Measurements from ENCODE around the gene SORCS3.

SORCS3 gene

DNA sequence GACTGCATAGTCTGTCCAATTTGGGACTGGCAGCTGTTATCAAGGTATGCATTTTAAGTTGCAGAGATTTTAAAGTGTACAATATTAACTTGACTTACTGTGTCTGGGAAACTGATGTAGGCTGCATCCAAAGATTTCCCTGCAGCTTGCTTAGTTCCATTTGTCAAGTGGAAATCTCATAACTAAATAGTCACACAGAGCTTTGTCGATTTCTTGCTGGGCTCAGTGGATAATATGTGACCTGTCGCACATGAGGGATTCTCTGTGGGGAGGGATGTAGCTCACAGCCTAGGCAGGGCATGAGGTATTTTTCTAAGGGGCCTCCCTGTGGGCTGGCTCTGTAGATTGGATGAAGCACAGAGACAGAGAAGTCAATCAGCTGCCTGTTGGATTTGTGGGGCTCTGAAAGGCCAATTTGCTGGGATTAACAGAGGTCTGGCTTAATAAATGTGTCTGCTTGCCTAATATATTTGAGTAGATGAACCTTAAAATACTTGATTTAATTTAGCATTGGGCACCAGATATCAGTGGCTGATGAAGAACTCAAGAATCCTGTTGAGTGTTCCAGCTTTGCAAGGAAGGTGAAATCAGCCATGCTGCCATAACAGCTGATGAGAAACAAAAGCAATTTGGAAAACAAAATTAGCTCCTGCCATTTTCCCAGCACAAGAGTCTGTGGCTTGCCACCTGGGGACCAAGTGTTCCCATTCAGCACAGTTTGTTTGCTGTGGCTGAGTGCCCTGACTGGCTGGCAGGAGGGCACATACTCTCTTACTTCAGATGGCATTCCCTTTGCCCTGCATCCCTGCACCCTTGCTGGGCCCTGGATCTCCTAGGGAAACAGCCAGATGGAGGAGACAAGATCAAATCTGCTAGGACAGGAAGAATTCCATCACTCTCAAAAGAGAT, 598.5 kb downstream of the SORCS3 start:
- FAIRE-seq (no peak), DNase-seq (ENCODE audit: insufficient read length, low spot score) (no peak)

- DNase-seq (ENCODE audit: insufficient read length, low spot score) (no peak), FAIRE-seq (no peak)
These were observed 600.2 kb downstream of the SORCS3 start for GRCh38 chr10:105241254-105241653.

DNA sequence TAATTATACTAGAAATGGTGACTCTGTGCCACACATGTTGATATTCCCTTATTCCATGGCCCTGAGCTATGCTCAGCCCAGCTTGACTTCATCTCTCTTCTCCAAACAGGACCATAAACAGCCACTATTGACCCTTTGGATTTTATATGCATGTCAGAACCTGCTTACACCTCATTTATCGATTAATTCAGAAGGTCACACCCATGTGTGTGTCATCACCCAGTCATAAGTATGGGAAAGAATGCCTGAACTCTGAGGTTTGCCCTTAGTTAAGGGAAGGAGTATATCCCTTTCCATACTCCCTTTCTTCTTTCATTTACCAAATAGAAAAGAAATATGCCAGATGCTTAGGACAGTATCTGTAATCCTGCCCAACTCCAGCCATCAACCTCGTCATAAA, 602.3 kb downstream of the SORCS3 start:
- DNase-seq (ENCODE audit: insufficient read length, low spot score) (no peak), FAIRE-seq (no peak)

GRCh38 chr10:105243825-105244224, 602.7 kb downstream of the SORCS3 start:
- no peak for DNase-seq (ENCODE audit: insufficient read length, low spot score)
- no peak for FAIRE-seq

DNA sequence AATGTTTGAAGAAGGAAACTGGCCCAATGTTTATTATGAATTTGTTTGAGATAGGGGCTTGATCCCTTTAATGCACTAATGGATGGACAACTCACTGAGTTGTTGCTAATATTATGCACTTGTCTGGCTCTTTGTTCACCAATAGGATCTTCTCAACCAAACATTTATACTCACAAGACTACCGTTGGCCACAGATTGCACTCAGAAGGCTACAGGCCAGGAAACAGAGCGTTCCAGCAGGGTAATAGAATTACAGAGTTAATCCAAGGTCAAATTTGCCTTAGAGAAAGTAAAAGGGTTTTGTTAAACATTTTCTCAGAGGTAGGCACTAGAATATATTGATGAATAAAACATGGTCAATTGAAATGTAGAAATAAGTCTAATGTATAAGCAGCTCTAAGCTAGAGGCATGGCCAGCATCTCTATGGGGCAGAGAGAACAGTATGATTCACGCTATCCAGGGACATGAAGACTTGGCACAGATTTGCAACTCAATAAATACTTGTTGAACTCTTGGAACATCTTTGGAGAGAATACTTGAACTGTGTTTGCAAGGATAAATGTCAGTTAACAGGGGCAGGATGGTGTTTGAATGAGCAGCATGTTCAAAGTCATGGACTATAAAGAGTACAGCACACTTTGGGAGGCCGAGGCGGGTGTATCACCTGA, 606.9 kb downstream of the SORCS3 start:
- FAIRE-seq (no peak), DNase-seq (ENCODE audit: insufficient read length, low spot score) (no peak)

GRCh38 chr10:105252911-105253310, 611.8 kb downstream of the SORCS3 start:
- no peak for DNase-seq (ENCODE audit: insufficient read length, low spot score)
- FAIRE-seq, result no peak

DNA sequence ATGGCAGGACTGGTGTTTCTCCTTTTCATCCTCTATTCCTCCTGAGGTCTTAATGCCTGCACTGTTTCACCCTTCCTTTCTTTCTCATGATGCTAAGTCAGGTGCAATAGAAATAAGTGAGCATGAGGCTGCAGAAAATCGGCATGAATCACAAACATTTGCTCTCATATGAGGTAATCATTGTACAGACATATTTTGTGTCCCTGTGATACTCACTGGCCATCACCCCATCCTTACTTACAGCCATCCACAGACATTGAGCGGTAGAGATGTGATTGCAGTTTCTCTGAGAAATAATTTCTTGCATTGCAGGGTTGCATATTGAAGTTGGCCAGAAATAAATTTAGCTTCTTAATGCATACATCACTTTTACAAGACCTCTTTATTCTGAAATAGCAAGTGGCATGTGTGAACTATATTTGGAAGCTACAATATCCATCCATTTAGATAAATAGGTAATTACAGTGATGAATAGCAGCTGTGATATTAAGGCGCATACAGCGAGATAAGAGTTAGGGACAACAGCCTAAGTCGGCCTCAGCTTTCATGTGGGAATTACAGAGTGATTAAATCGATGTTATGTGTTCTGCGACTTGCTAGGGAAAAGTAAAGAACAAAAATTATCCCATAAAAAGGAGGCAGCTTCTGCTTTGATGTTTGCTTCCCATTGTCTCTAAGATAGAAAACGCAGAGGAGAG, 612.6 kb downstream of the SORCS3 start:
- DNase-seq (ENCODE audit: insufficient read length, low spot score), result no peak
- no peak for FAIRE-seq

- no peak for DNase-seq (ENCODE audit: insufficient read length, low spot score)
- no peak for FAIRE-seq
These were observed 617.1 kb downstream of the SORCS3 start for GRCh38 chr10:105258036-105258673.

DNA sequence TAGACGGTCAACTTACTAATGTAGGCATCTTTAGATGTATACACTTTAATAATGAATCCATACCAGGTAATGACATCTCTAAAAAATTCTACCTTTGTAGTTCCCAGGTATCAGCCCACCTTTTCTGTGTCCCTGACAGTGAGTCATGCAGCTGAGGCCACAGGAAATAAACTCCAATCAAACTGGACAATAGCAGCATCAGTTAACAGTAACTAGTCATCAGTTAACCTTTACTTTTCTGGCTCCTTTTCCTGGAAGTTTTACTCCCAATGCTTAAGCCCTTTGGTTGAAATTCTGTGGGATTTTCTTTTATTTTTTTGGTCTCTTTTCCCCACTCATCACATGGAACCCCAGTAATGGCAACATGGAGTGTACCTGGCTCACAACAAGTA, 617.6 kb downstream of the SORCS3 start:
- no peak for FAIRE-seq

DNA sequence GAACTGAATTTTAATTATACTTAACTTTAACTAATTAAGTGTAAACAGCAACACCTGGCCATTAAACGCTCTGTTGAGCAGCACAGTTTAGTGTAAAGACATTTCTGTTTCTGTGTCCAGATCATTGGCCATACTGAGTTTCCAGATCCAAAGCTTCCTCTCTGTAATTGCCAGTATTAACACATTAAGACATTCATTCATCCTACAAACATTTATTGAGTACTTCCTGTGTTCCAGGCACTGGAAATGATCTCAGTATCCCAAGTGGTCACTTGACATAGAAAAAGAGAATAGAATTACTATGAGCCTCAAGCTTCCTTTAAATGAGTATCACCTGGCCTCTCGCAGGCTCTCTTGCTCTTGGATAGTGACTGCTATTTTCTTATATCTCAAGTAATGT, 618.1 kb downstream of the SORCS3 start:
- DNase-seq (ENCODE audit: insufficient read length, low spot score) (no peak), FAIRE-seq (no peak)

More for the DNA sequence above, 617.6 kb downstream of the SORCS3 start:
- no peak for DNase-seq (ENCODE audit: insufficient read length, low spot score)

GRCh38 chr10:105262666-105263065, 621.6 kb downstream of the SORCS3 start:
- no peak for DNase-seq (ENCODE audit: insufficient read length, low spot score)
- no peak for FAIRE-seq

- DNase-seq (ENCODE audit: insufficient read length, low spot score) (no peak), FAIRE-seq (no peak)
These were observed 626.0 kb downstream of the SORCS3 start for GRCh38 chr10:105266966-105267539.

- FAIRE-seq (no peak), DNase-seq (ENCODE audit: insufficient read length, low spot score) (no peak)
These were observed 627.9 kb downstream of the SORCS3 start for GRCh38 chr10:105268961-105269360.

GRCh38 chr10:105269689-105270088, 628.6 kb downstream of the SORCS3 start:
- FAIRE-seq, result no peak
- no peak for DNase-seq (ENCODE audit: insufficient read length, low spot score)

- DNase-seq (ENCODE audit: insufficient read length, low spot score), result no peak
- FAIRE-seq, result no peak
These were observed 633.5 kb downstream of the SORCS3 start for GRCh38 chr10:105274556-105275070.

GRCh38 chr10:105278439-105278838, 637.3 kb downstream of the SORCS3 start:
- DNase-seq (ENCODE audit: insufficient read length, low spot score) (no peak), FAIRE-seq (no peak)

DNA sequence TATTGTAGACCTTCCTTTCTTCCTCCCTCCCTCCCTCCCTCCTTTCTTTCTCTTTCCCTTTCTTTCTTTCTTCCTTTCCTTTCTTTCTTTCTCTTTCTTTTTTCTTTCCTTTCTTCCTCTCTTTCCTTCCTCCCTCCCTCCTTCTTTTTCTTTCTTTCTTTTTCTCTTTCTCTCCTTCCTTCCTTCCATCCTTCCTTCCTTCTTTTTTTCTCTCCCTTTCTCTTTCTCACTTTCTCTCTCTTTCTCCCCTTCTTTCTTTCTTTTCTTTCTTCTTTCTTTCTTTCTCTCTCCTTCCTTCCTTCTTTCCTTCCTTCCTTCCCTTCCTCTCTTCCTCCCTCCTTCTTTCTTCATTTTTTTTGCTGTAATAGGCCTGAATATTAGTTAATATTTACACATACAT, 638.0 kb downstream of the SORCS3 start:
- FAIRE-seq, result no peak

GRCh38 chr10:105280895-105281294, 639.8 kb downstream of the SORCS3 start:
- DNase-seq (ENCODE audit: insufficient read length, low spot score) (no peak), FAIRE-seq (no peak)

More for the DNA sequence above, 638.0 kb downstream of the SORCS3 start:
- DNase-seq (ENCODE audit: insufficient read length, low spot score), result no peak

- DNase-seq (ENCODE audit: insufficient read length, low spot score) (no peak), FAIRE-seq (no peak)
These were observed 643.6 kb downstream of the SORCS3 start for GRCh38 chr10:105284476-105285215.

DNA sequence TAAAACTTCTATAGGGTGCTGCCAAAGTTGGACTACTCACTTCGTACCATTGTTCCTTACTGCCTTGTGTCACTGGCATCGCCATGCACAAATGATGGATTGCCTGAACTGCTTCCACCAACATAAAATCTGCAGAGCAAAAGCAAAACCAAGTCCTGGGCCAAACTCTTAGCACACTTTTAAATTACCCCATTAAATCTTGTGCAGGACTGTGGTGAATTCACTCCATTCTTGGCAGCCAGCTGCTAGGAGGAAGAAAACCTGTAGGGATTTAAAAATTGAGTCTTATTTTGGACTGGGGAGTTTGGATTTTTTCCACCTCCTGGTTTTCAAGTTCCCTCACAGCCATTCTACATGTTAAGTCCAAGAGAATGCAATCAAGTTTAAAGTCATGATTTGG, 646.9 kb downstream of the SORCS3 start:
- DNase-seq (ENCODE audit: insufficient read length, low spot score), result no peak
- FAIRE-seq, result no peak
